Upper lobe of left lung (tissue), 6 donors: ENCODE measurements around the gene ZNF385B. TPM values are rescaled to one million over a fixed set of nuclear protein-coding genes. Genes with fewer than 3 reads are reported as not detected.
A peak's percentile ranks its signal among the peaks of the same experiment; 100 is the strongest.

Experiments
- ATAC-seq, 2 donors: fragments of 200-7000 bp; cut with Tn5 transposase; one replicate each; pipeline ENCODE4 v1.9.1; 2022; ENCODE audit warnings: mild to moderate bottlenecking in 2 of 2, moderate library complexity in 2 of 2; ENCODE audit not compliant: low FRiP score in 2 of 2
- DNase-seq, 2 donors: peaks; one replicate each; pipeline ENCODE4 v3.0.0-alpha.2; 2019 to 2020
- H3K27ac ChIP-seq, 4 donors: fragments of 200-600 bp; sonication (generic); one replicate each; pipeline ENCODE4 v1.5.1; 2016 to 2019
- H3K27me3 ChIP-seq, 4 donors: fragments of 200-600 bp; sonication (generic); one replicate each; pipeline ENCODE4 v1.5.1; 2017 to 2019
- H3K36me3 ChIP-seq, 4 donors: fragments of 200-600 bp; sonication (generic); one replicate each; pipeline ENCODE4 v1.5.1; 2016 to 2019
- H3K4me1 ChIP-seq, 4 donors: fragments of 200-600 bp; sonication (generic); one replicate each; pipeline ENCODE4 v1.5.1; 2018 to 2019
- H3K4me3 ChIP-seq, 4 donors: fragments of 200-600 bp; sonication (generic); one replicate each; pipeline ENCODE4 v1.5.1; 2017 to 2019; ENCODE audit warnings: mild to moderate bottlenecking in 2 of 4, moderate library complexity in 1 of 4
- H3K9me3 ChIP-seq, 4 donors: fragments of 200-600 bp; sonication (generic); one replicate each; pipeline ENCODE4 v1.5.1; 2018 to 2019
- CTCF ChIP-seq, 6 experiments: fragments of 450-650 bp in 4 of 6; fragments of 200-600 bp in 2 of 6; sonication (generic) in 2 of 6; IDR thresholded peaks; one replicate each; pipeline ENCODE4 v1.5.1; 2016 to 2019; ENCODE audit warnings: antibody characterized with exemption in 6 of 6
- EP300 ChIP-seq, 4 donors: sonication (generic); formaldehyde crosslinking; IDR thresholded peaks; one replicate each; pipeline ENCODE4 v1.5.1; 2017; ENCODE audit warnings: antibody characterized with exemption in 4 of 4, control low read depth in 2 of 4
- POLR2A ChIP-seq, 4 donors: fragments of 450-650 bp; IDR thresholded peaks; one replicate each; pipeline ENCODE4 v1.5.1; 2016 to 2017; ENCODE audit warnings: antibody characterized with exemption in 4 of 4, mild to moderate bottlenecking in 2 of 4
- POLR2AphosphoS5 ChIP-seq, 2 donors: sonication (generic); formaldehyde crosslinking; IDR thresholded peaks; one replicate each; pipeline ENCODE4 v1.5.1; 2017; ENCODE audit warnings: antibody characterized with exemption in 2 of 2
- WGBS, 2 donors: methylation state at CpG; one replicate each; pipeline ENCODE4 v1.1.5; 2017 to 2018; 5-methylcytosine and 5-hydroxymethylcytosine counted together
- total RNA-seq, 6 donors: library from RNA; depleted of rRNA in 4 of 6; stranded (reverse); fragments of >200 nt in 4 of 6; gene quantifications; one replicate each; pipeline versions ENCODE4 v1.1.0 to v1.2.1, GENCODE V29; 2016 to 2021
- donor health status: DM: no; HTN: no; CAD: no; lungs with moderate emphysema.
- donor health status: DM: no; HTN: yes; CAD: no; lungs with severe emphysema.

ZNF385B gene
- total RNA-seq, 6 donors from 2014 or later = 22.1 to 93.5 (median 40.2) TPM

- DNase-seq = no peak
- H3K9me3 ChIP-seq = no peaks in the 10 kb centered on the region
- WGBS, 2 donors = 42 to 76% methylated on average over 2 of the region's 2 CpGs
- no peak overlapping the region for H3K4me3 ChIP-seq
- H3K4me1 ChIP-seq = no peaks in the 10 kb centered on the region
- no peaks in the 10 kb centered on the region for H3K27me3 ChIP-seq
- no peaks in the 10 kb centered on the region for H3K36me3 ChIP-seq
- no peak for ATAC-seq
- no peak overlapping the region for H3K27ac ChIP-seq
- no peak for TF ChIP-seq POLR2A (IDR thresholded peaks at IDR 0.05)
- no peak for TF ChIP-seq EP300 (IDR thresholded peaks at IDR 0.05)
- no peak for TF ChIP-seq POLR2AphosphoS5 (IDR thresholded peaks at IDR 0.05)
- TF ChIP-seq CTCF (IDR thresholded peaks at IDR 0.05) = no peak
Measured at GRCh38 chr2:179417436-179417949, 443.9 kb downstream of the ZNF385B start.

GRCh38 chr2:179412112-179412511 is 449.3 kb downstream of the ZNF385B start:
- ATAC-seq = no peak
- 84 to 85% methylated on average over 3 of the region's 3 CpGs for WGBS, 2 donors
- H3K4me1 ChIP-seq = peaks cover 0 to 7% (median 0%) of the 10 kb centered on the region in 4 donors

GRCh38 chr2:179410552-179411356 is 450.7 kb downstream of the ZNF385B start:
- Histone ChIP-seq H3K4me3 (no peak overlapping the region), H3K9me3 (no peaks in the 10 kb centered on the region), H3K36me3 (no peaks in the 10 kb centered on the region), H3K27me3 (no peaks in the 10 kb centered on the region), H3K27ac (no peak overlapping the region), H3K4me1 (peaks cover 0 to 7% (median 0%) of the 10 kb centered on the region in 4 donors)
- 26 to 27% methylated on average over 7 to 8 of the region's 8 CpGs for WGBS, 2 donors
- peak in 1 of 2 donors; percentile 39 for DNase-seq
- TF ChIP-seq POLR2A (IDR thresholded peaks at IDR 0.05) (no peak), POLR2AphosphoS5 (IDR thresholded peaks at IDR 0.05) (no peak), CTCF (IDR thresholded peaks at IDR 0.05) (peak; percentile 43 to 63 (median 52)), EP300 (IDR thresholded peaks at IDR 0.05) (no peak)
- peak; percentile 85 to 86 for ATAC-seq

More at GRCh38 chr2:179412112-179412511, 449.3 kb downstream of the ZNF385B start:
- no peak overlapping the region for H3K4me3 ChIP-seq
- no peak for DNase-seq
- H3K27me3 ChIP-seq = no peaks in the 10 kb centered on the region
- no peaks in the 10 kb centered on the region for H3K9me3 ChIP-seq
- no peak overlapping the region for H3K27ac ChIP-seq
- TF ChIP-seq CTCF (IDR thresholded peaks at IDR 0.05) = no peak
- no peak for TF ChIP-seq POLR2AphosphoS5 (IDR thresholded peaks at IDR 0.05)
- TF ChIP-seq POLR2A (IDR thresholded peaks at IDR 0.05) = no peak
- TF ChIP-seq EP300 (IDR thresholded peaks at IDR 0.05) = no peak
- no peaks in the 10 kb centered on the region for H3K36me3 ChIP-seq

- DNase-seq (no peak), ATAC-seq (no peak)
- H3K36me3 ChIP-seq = no peaks in the 10 kb centered on the region
- no peak overlapping the region for H3K27ac ChIP-seq
- H3K4me1 ChIP-seq = no peaks in the 10 kb centered on the region
- no peaks in the 10 kb centered on the region for H3K9me3 ChIP-seq
- H3K4me3 ChIP-seq = no peak overlapping the region
- no peaks in the 10 kb centered on the region for H3K27me3 ChIP-seq
- TF ChIP-seq EP300 (IDR thresholded peaks at IDR 0.05) = no peak
- TF ChIP-seq CTCF (IDR thresholded peaks at IDR 0.05) = no peak
- TF ChIP-seq POLR2A (IDR thresholded peaks at IDR 0.05) = no peak
- TF ChIP-seq POLR2AphosphoS5 (IDR thresholded peaks at IDR 0.05) = no peak
Measured at GRCh38 chr2:179403624-179404023, 457.8 kb downstream of the ZNF385B start.
